Measurements from ENCODE around the gene TTC33.
"Not testable (repeated sequence)": the region's sequence is repeated elsewhere in the genome, so short reads cannot be mapped to it uniquely, and the experiment has no call there.

The TTC33 gene

GRCh38 chr5:40607202-40607601, 148.6 kb downstream of the TTC33 start:
- no peak for DNase-seq (ENCODE audit: low read depth)

- DNase-seq (ENCODE audit: low read depth) = no peak
These were observed 149.5 kb downstream of the TTC33 start for GRCh38 chr5:40606077-40606765.

GRCh38 chr5:40605295-40605958, 150.3 kb downstream of the TTC33 start:
- DNase-seq (ENCODE audit: low read depth) = no peak

- DNase-seq (ENCODE audit: low read depth) = no peak
These were observed 152.4 kb downstream of the TTC33 start for GRCh38 chr5:40603378-40603777.

GRCh38 chr5:40601198-40601868, 154.4 kb downstream of the TTC33 start:
- DNase-seq (ENCODE audit: low read depth) = no peak

GRCh38 chr5:40600383-40600782, 155.4 kb downstream of the TTC33 start:
- no peak for DNase-seq (ENCODE audit: low read depth)

- no peak for DNase-seq (ENCODE audit: low read depth)
These were observed 156.1 kb downstream of the TTC33 start for GRCh38 chr5:40599676-40600075.

- DNase-seq (ENCODE audit: low read depth) = no peak
These were observed 160.9 kb downstream of the TTC33 start for GRCh38 chr5:40594811-40595210.

- not testable (repeated sequence) for DNase-seq (ENCODE audit: low read depth)
These were observed 163.9 kb downstream of the TTC33 start for GRCh38 chr5:40591727-40592396.

- no peak for DNase-seq (ENCODE audit: low read depth)
These were observed 168.4 kb downstream of the TTC33 start for GRCh38 chr5:40587376-40587775.

- DNase-seq (ENCODE audit: low read depth) = no peak
These were observed 170.1 kb downstream of the TTC33 start for GRCh38 chr5:40585537-40586267.

GRCh38 chr5:40584054-40584453, 171.7 kb downstream of the TTC33 start:
- DNase-seq (ENCODE audit: low read depth) = no peak

- no peak for DNase-seq (ENCODE audit: low read depth)
These were observed 177.0 kb downstream of the TTC33 start for GRCh38 chr5:40578501-40579451.

GRCh38 chr5:40577718-40578117, 178.0 kb downstream of the TTC33 start:
- no peak for DNase-seq (ENCODE audit: low read depth)

- no peak for DNase-seq (ENCODE audit: low read depth)
These were observed 179.8 kb downstream of the TTC33 start for GRCh38 chr5:40575921-40576320.

GRCh38 chr5:40575411-40575810, 180.3 kb downstream of the TTC33 start:
- no peak for DNase-seq (ENCODE audit: low read depth)

- DNase-seq (ENCODE audit: low read depth) = no peak
These were observed 182.8 kb downstream of the TTC33 start for GRCh38 chr5:40572937-40573336.

GRCh38 chr5:40572391-40572790, 183.4 kb downstream of the TTC33 start:
- no peak for DNase-seq (ENCODE audit: low read depth)

- no peak for DNase-seq (ENCODE audit: low read depth)
These were observed 184.0 kb downstream of the TTC33 start for GRCh38 chr5:40571729-40572128.

- DNase-seq (ENCODE audit: low read depth) = no peak
These were observed 185.2 kb downstream of the TTC33 start for GRCh38 chr5:40570408-40571129.

Measured in T follicular helper cell (primary cell).